Mesenchymal stem cell (in vitro differentiated cells and primary cell): ENCODE data around the gene KHK.

ENCODE experiments used
- DNase-seq: peaks from one replicate; pipeline ENCODE4 v3.0.0-alpha.2; 2013
- H2AFZ ChIP-seq: one replicate; pipeline ENCODE4 v1.6.1; 2013; ENCODE audit warnings: low read depth, mild to moderate bottlenecking, control low read depth, inconsistent platforms, low read length, moderate library complexity
- H2AK5ac ChIP-seq: 2 replicates; pipeline ENCODE4 v1.6.1; 2013; ENCODE audit warnings: low read length, moderate library complexity, mild to moderate bottlenecking, inconsistent platforms; ENCODE audit not compliant: severe bottlenecking
- H2BK120ac ChIP-seq: one replicate; pipeline ENCODE4 v1.6.1; 2013; ENCODE audit warnings: low read depth, mild to moderate bottlenecking, inconsistent platforms, low read length, moderate library complexity
- H2BK12ac ChIP-seq, 2 experiments: one replicate each; pipeline ENCODE4 v1.6.1; 2013; ENCODE audit warnings: inconsistent platforms in 2 of 2, low read length in 2 of 2, mild to moderate bottlenecking in 2 of 2, moderate library complexity in 2 of 2, control low read depth in 1 of 2
- H2BK15ac ChIP-seq: one replicate; pipeline ENCODE4 v1.6.1; 2013; ENCODE audit warnings: mild to moderate bottlenecking, low read depth, inconsistent platforms; ENCODE audit not compliant: poor library complexity, severe bottlenecking
- H2BK5ac ChIP-seq: 2 replicates; pipeline ENCODE4 v1.6.1; 2013; ENCODE audit warnings: low read depth, mild to moderate bottlenecking, low read length, control low read depth, inconsistent platforms; ENCODE audit not compliant: poor library complexity, severe bottlenecking
- H3K14ac ChIP-seq, 2 experiments: one replicate each; pipeline ENCODE4 v1.6.1; 2013; ENCODE audit warnings: inconsistent platforms in 2 of 2, low read length in 2 of 2, control low read depth in 1 of 2, mild to moderate bottlenecking in 1 of 2, moderate library complexity in 1 of 2
- H3K18ac ChIP-seq, 2 experiments: one replicate each; pipeline ENCODE4 v1.6.1; 2013; ENCODE audit warnings: inconsistent platforms in 2 of 2, low read length in 2 of 2, control low read depth in 1 of 2, low read depth in 1 of 2, mild to moderate bottlenecking in 1 of 2
- H3K23ac ChIP-seq, 2 experiments: one replicate each; pipeline ENCODE4 v1.6.1; 2013; ENCODE audit warnings: inconsistent platforms in 2 of 2, low read length in 2 of 2, mild to moderate bottlenecking in 2 of 2, moderate library complexity in 2 of 2, control low read depth in 1 of 2
- H3K27ac ChIP-seq: 2 replicates; pipeline ENCODE4 v1.5.1; 2013; ENCODE audit warnings: mild to moderate bottlenecking, moderate library complexity, low read length, control low read depth, inconsistent platforms; ENCODE audit not compliant: poor library complexity, severe bottlenecking
- H3K27me3 ChIP-seq, 2 experiments: 2 replicates each; pipeline versions ENCODE4 v1.6.1 to v1.7.0; 2013; ENCODE audit warnings: low read length in 2 of 2, mild to moderate bottlenecking in 2 of 2, moderate library complexity in 2 of 2, control low read depth in 1 of 2, inconsistent platforms in 1 of 2; ENCODE audit not compliant: control insufficient read depth in 1 of 2, insufficient read depth in 1 of 2
- H3K36me3 ChIP-seq, 2 experiments: 2 replicates each; pipeline versions ENCODE4 v1.6.1 to v1.7.0; 2013; ENCODE audit warnings: low read length in 2 of 2, control low read depth in 1 of 2, inconsistent platforms in 1 of 2, low read depth in 1 of 2, mild to moderate bottlenecking in 1 of 2; ENCODE audit not compliant: insufficient read depth in 2 of 2, control insufficient read depth in 1 of 2
- H3K4ac ChIP-seq, 2 experiments: one replicate each; pipeline ENCODE4 v1.6.1; 2013; ENCODE audit warnings: inconsistent platforms in 2 of 2, low read length in 2 of 2, mild to moderate bottlenecking in 2 of 2, moderate library complexity in 2 of 2, control low read depth in 1 of 2, low read depth in 1 of 2
- H3K4me1 ChIP-seq: 2 replicates; pipeline ENCODE4 v1.6.1; 2013; ENCODE audit warnings: low read depth, low read length, control low read depth; ENCODE audit not compliant: control insufficient read depth, insufficient read depth
- H3K4me2 ChIP-seq: 2 replicates; pipeline ENCODE4 v1.6.1; 2013; ENCODE audit warnings: low read length, mild to moderate bottlenecking, inconsistent platforms; ENCODE audit not compliant: poor library complexity, severe bottlenecking
- H3K4me3 ChIP-seq, 2 experiments: 2 replicates each; pipeline versions ENCODE4 v1.5.1 to v1.7.0; 2013; ENCODE audit warnings: low read length in 2 of 2, mild to moderate bottlenecking in 2 of 2, control low read depth in 1 of 2, low read depth in 1 of 2; ENCODE audit not compliant: insufficient read depth in 1 of 2
- H3K79me1 ChIP-seq: replicated peaks from 2 replicates; pipeline ENCODE4 v1.6.1; 2013; ENCODE audit warnings: mild to moderate bottlenecking, control low read depth, low read length, inconsistent platforms; ENCODE audit not compliant: poor library complexity, severe bottlenecking
- H3K9ac ChIP-seq: 2 replicates; pipeline ENCODE4 v1.7.0; 2013; ENCODE audit warnings: mild to moderate bottlenecking, low read length, moderate library complexity
- H3K9me3 ChIP-seq: 2 replicates; pipeline ENCODE4 v1.7.0; 2013; ENCODE audit warnings: mild to moderate bottlenecking, low read length; ENCODE audit not compliant: control insufficient read depth
- H4K8ac ChIP-seq: one replicate; pipeline ENCODE4 v1.6.1; 2013; ENCODE audit warnings: inconsistent platforms, mild to moderate bottlenecking, low read length, moderate library complexity
- H4K91ac ChIP-seq: one replicate; pipeline ENCODE4 v1.6.1; 2013; ENCODE audit warnings: mild to moderate bottlenecking, low read length, inconsistent platforms
- WGBS: methylation state at CpG from one replicate; pipeline ENCODE4 v1.1.7; 2013; ENCODE audit warnings: mixed read lengths; 5-methylcytosine and 5-hydroxymethylcytosine counted together

The KHK gene

GRCh38 chr2:27122791-27123190, 36.2 kb downstream of the KHK start:
- Histone ChIP-seq H3K79me1 (no peaks in the 10 kb centered on the region), H3K9ac (no peak overlapping the region), H3K4me1 (peaks cover 19% of the 10 kb centered on the region), H3K27me3 (peaks cover 36 to 61% of the 10 kb centered on the region in 2 experiments), H3K23ac (no peak overlapping the region), H3K4me3 (peak overlapping the region in 1 of 2 experiments; percentile 75), H2AK5ac (no peak overlapping the region), H3K18ac (no peak overlapping the region), H2BK120ac (no peak overlapping the region), H3K4ac (no peak overlapping the region), H3K9me3 (no peaks in the 10 kb centered on the region), H2BK5ac (no peak overlapping the region), H3K14ac (no peak overlapping the region), H2AFZ (no peak overlapping the region), H3K36me3 (peaks cover 0 to 4% of the 10 kb centered on the region in 2 experiments), H2BK15ac (no peak overlapping the region), H2BK12ac (no peak overlapping the region), H3K4me2 (no peak overlapping the region), H4K91ac (no peak overlapping the region), H4K8ac (no peak overlapping the region), H3K27ac (no peak overlapping the region)
- no peak for DNase-seq
- 86% methylated on average over 7 of the region's 7 CpGs for WGBS

- Histone ChIP-seq H2BK12ac (no peak within 1 kb of the TSS), H3K4me1 (peaks cover 15% of the 10 kb centered on the region), H3K79me1 (no peaks in the 10 kb centered on the region), H3K9ac (peak within 1 kb of the TSS; percentile 57), H2BK120ac (no peak within 1 kb of the TSS), H4K91ac (peak within 1 kb of the TSS; percentile 87), H3K18ac (peak within 1 kb of the TSS; percentile 5 to 63), H4K8ac (peak within 1 kb of the TSS; percentile 82), H2BK5ac (no peak within 1 kb of the TSS), H3K27ac (no peak within 1 kb of the TSS), H3K4me3 (peak within 1 kb of the TSS; percentile 55 to 75), H3K23ac (no peak within 1 kb of the TSS), H2AFZ (peak within 1 kb of the TSS; percentile 80), H3K9me3 (no peaks in the 10 kb centered on the region), H3K27me3 (peaks cover 33 to 54% of the 10 kb centered on the region in 2 experiments), H2AK5ac (no peak within 1 kb of the TSS), H2BK15ac (peak within 1 kb of the TSS; percentile 77), H3K4me2 (peak within 1 kb of the TSS; percentile 55), H3K4ac (no peak within 1 kb of the TSS), H3K36me3 (peaks cover 0 to 6% of the 10 kb centered on the region in 2 experiments), H3K14ac (peak within 1 kb of the TSS in 1 of 2 experiments; percentile 51)
- WGBS, result 15% methylated on average over 43 of the region's 47 CpGs
- DNase-seq, result peak; percentile 18
Observed at GRCh38 chr2:27123302-27124150, 37.0 kb downstream of the KHK start, which contains the start of gene ABHD1. TSS of gene ABHD1 (plus strand) at chr2:27123815. CDS start at chr2:27123949, 134 bp downstream.

GRCh38 chr2:27125104-27125503, 38.5 kb downstream of the KHK start:
- H3K18ac ChIP-seq, result no peak overlapping the region
- H3K27ac ChIP-seq, result no peak overlapping the region
- H3K9me3 ChIP-seq, result no peaks in the 10 kb centered on the region
- WGBS, result 98% methylated on average over 2 of the region's 3 CpGs
- H3K27me3 ChIP-seq, result peaks cover 23 to 40% of the 10 kb centered on the region in 2 experiments
- no peak overlapping the region for H3K4me3 ChIP-seq
- no peak overlapping the region for H3K4me2 ChIP-seq
- H4K8ac ChIP-seq, result no peak overlapping the region
- no peak overlapping the region for H4K91ac ChIP-seq
- no peak overlapping the region for H3K4ac ChIP-seq
- H3K36me3 ChIP-seq, result peaks cover 9 to 11% of the 10 kb centered on the region in 2 experiments
- no peak overlapping the region for H2BK5ac ChIP-seq
- H3K14ac ChIP-seq, result no peak overlapping the region
- H2BK120ac ChIP-seq, result no peak overlapping the region
- no peak overlapping the region for H2AFZ ChIP-seq
- H3K23ac ChIP-seq, result no peak overlapping the region
- no peak for DNase-seq
- H3K79me1 ChIP-seq, result peaks cover 1% of the 10 kb centered on the region
- H2BK12ac ChIP-seq, result no peak overlapping the region
- H3K9ac ChIP-seq, result no peak overlapping the region
- peaks cover 9% of the 10 kb centered on the region for H3K4me1 ChIP-seq
- H2BK15ac ChIP-seq, result no peak overlapping the region
- H2AK5ac ChIP-seq, result no peak overlapping the region

- WGBS, result 50% methylated on average over 5 of the region's 5 CpGs
- no peak overlapping the region for H2AFZ ChIP-seq
- no peak overlapping the region for H2BK120ac ChIP-seq
- peaks cover 16 to 29% of the 10 kb centered on the region in 2 experiments for H3K27me3 ChIP-seq
- H3K18ac ChIP-seq, result no peak overlapping the region
- H3K23ac ChIP-seq, result no peak overlapping the region
- no peak overlapping the region for H4K91ac ChIP-seq
- no peak overlapping the region for H3K14ac ChIP-seq
- DNase-seq, result no peak
- no peak overlapping the region for H3K9ac ChIP-seq
- H3K27ac ChIP-seq, result no peak overlapping the region
- no peak overlapping the region for H3K4me2 ChIP-seq
- H3K4me3 ChIP-seq, result no peak overlapping the region
- no peak overlapping the region for H2AK5ac ChIP-seq
- no peak overlapping the region for H3K4ac ChIP-seq
- no peak overlapping the region for H2BK12ac ChIP-seq
- peaks cover 9% of the 10 kb centered on the region for H3K4me1 ChIP-seq
- H3K36me3 ChIP-seq, result peaks cover 21 to 22% of the 10 kb centered on the region in 2 experiments
- H2BK5ac ChIP-seq, result no peak overlapping the region
- H2BK15ac ChIP-seq, result no peak overlapping the region
- H4K8ac ChIP-seq, result no peak overlapping the region
- no peaks in the 10 kb centered on the region for H3K9me3 ChIP-seq
- H3K79me1 ChIP-seq, result peaks cover 3% of the 10 kb centered on the region
Observed at GRCh38 chr2:27126252-27126710, 39.7 kb downstream of the KHK start.
